Femur (tissue), 1 donor: ENCODE measurements around the gene RAD9A.
A peak's percentile ranks its signal among the peaks of the same experiment; 100 is the strongest.

Experiments
- DNase-seq: peaks from one replicate; pipeline ENCODE4 v3.0.0-alpha.2; 2017

RAD9A gene

GRCh38 chr11:67375320-67376055 is 16.3 kb upstream of the RAD9A start:
- DNase-seq = no peak

GRCh38 chr11:67376063-67376820 is 15.5 kb upstream of the RAD9A start:
- no peak for DNase-seq

DNA sequence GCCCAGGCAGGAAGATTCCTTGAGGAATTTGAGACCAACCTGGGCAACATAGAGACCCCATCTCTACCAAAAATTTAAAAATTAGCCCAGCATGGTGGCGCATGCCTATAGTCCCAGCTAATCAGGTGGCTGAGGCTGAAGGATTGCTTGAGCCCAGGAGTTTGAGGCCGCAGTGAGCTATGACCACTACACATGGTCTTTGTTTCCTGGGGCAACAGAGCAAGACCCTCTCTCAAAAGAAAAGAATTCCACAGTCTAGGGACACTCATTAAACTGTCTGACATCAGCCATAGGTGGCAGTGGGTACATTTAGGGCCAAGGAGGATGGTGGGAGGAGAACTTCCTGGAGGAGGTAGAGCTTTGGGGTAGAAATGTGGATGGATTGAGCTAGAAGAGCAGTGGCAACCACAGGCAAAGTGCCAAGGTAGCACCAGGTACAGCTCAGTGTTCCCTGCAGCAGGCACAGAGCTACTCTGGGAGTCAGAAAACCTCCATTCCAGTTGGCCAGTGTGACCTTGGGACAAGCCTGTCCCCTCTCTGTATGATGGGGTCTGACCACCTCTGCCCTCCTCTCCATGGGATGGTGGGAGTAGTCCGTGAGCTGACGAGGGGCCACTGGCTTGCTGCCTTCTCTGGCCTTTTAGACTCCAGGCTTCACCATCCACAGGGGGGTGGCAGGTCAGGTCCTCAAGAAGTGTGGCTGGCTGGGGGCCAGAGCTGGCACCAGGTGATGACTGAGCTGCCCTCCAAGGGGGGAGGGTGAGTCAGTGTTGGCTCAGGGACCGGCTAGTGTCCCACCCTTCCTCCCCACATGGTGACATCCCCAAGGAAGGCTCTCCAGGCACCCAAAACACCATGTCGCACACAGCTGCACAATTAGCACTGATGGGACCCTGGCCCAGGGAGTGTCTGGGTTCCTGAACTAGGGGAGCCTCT is 14.6 kb upstream of the RAD9A start:
- DNase-seq = no peak

GRCh38 chr11:67378544-67378943 is 13.2 kb upstream of the RAD9A start:
- no peak for DNase-seq

- DNase-seq = no peak
These were observed 12.4 kb upstream of the RAD9A start for GRCh38 chr11:67379061-67380058.

- DNase-seq = no peak
These were observed 10.4 kb upstream of the RAD9A start for GRCh38 chr11:67381244-67381972.

GRCh38 chr11:67382276-67383136 is 9.3 kb upstream of the RAD9A start:
- peak; percentile 87 for DNase-seq

GRCh38 chr11:67384851-67385366 is 6.9 kb upstream of the RAD9A start:
- no peak for DNase-seq

DNA sequence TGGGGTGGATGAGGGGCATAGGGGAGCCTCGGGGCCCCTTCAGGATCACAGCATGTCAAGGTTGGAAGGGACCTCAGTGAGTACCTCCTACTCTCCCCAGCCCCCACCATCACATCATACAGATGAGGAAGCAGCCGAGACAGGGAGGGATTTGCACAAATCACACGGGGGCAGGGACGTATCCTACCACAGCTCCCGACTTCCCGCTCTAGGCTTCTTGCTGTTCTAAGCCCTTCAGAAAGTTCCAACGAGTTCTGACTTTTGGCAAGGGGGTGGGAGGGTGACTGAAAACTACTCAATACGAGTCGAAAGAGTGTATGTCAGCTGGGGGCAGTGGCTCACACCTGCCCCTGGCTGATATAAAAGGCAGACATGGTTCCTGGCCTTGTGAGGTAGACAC is 4.7 kb upstream of the RAD9A start:
- no peak for DNase-seq

DNA sequence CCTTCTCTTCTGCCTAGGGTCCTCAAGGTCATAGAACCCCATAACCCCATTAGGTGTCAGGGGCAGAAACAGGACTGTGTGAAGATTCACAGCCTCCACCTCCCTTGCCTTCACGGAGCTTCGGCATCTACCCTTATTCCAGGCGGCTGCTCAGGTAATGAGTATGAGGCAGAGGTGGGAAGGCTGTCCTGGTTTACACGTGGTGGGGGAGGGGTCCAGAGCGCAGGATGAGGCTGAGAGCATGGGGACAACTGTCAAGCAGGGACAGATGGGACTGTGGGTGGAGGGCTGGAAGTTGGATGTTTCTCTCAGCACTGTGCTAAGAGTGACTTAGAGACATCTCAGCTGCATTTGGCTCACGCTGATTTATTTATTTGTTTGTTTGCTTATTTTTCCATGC is 4.3 kb upstream of the RAD9A start:
- no peak for DNase-seq

DNA sequence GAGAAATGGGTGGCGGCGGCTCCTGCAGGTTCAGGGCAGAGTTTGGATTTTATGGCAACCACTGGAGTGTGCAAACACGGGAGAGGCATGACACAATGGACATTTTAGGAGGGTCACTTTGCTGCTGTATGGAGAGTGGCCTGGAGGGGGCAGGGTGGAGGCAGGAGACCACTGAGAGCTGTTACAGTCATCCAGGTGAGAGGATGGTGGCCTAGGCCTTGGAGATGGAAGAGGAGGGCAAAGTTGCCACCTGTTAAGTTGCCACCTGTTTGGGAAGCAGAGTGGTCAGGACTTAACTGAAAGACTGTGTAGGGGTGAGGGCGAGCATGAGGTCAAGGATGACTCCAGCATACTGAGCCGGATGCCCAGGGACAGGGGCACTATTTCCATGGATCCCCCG is 2.3 kb upstream of the RAD9A start:
- no peak for DNase-seq

GRCh38 chr11:67390947-67391303 is 861 bp upstream of the RAD9A start:
- DNase-seq = no peak

- DNase-seq = no peak
These were observed 463 bp downstream of the RAD9A start for GRCh38 chr11:67392183-67392715.

DNA sequence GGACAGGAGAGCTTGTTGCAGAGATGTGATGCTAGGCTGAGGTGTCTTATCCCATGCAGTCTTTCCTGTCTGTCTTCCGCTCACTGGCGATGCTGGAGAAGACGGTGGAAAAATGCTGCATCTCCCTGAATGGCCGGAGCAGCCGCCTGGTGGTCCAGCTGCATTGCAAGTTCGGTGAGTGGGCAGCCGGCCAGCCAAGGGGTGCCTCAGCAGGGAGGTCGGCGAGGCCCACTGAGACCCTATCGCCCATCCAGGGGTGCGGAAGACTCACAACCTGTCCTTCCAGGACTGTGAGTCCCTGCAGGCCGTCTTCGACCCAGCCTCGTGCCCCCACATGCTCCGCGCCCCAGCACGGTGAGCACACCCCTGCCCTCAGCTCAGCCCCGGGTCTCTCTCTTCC is 1.7 kb downstream of the RAD9A start:
- DNase-seq = no peak

DNA sequence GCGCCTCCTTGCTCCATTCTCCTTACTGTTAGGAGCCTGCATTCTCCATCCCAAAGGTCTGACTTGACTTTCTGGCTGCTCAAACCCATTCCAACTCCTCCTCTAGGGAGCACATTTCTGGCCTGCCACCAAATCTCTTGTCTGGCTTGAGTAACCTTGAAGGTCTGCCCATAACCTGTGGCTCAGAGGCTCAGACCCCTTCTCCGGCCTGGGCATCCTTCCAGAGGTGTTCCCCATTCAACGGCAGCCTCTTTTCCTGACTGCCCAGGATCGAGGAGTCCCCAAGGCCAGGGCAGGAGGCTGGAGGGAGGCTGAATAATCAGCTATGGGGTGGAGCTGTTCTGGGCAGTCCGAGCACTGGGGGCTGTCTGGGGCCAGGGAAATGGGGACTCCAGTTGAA is 2.2 kb downstream of the RAD9A start:
- DNase-seq = no peak

- no peak for DNase-seq
These were observed 3.9 kb downstream of the RAD9A start for GRCh38 chr11:67395555-67396258.

- DNase-seq = no peak
These were observed 4.4 kb downstream of the RAD9A start for GRCh38 chr11:67396259-67396581.

- DNase-seq = no peak
These were observed 5.0 kb downstream of the RAD9A start for GRCh38 chr11:67396587-67397389.

DNA sequence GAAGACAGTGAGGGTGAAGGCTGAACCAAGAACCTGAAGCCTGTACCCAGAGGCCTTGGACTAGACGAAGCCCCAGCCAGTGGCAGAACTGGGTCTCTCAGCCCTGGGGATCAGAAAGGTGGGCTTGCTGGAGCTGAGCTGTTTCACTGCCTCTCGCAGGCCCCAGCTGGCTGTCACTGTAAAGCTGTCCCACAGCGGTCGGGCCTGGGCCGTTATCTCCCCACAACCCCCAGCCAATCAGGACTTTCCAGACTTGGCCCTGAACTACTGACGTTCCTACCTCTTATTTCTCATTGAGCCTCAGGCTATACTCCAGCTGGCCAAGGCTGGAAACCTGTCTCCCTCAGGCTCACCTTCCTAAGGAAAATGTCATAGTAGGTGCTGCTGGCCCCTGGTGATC is 5.8 kb downstream of the RAD9A start:
- no peak for DNase-seq
